ENCODE measurements around the gene GRB2. TPM values are rescaled to one million over a fixed set of nuclear protein-coding genes. Genes with fewer than 3 reads are reported as not detected.
"Not testable (repeated sequence)": the region's sequence is repeated elsewhere in the genome, so short reads cannot be mapped to it uniquely, and the experiment has no call there.

Gene GRB2
- total RNA-seq, 1 donor: 68.8 TPM

GRCh38 chr17:75350029-75350428, 55.4 kb downstream of the GRB2 start:
- no peak overlapping the region for H3K4me2 ChIP-seq (ENCODE audit: insufficient read depth, low read length)
- H3K27ac ChIP-seq (ENCODE audit: low read depth, low read length): no peak overlapping the region
- TF ChIP-seq CTCF (IDR thresholded peaks at IDR 0.05; ENCODE audit: extremely low read depth, low read depth, low read length): no peak
- peaks cover 85% of the 10 kb centered on the region for H3K79me2 ChIP-seq (ENCODE audit: insufficient read depth, low read length)
- DNase-seq (ENCODE audit: insufficient read length, low spot score, missing footprints): no peak
- no peak overlapping the region for H3K4me3 ChIP-seq (ENCODE audit: insufficient read depth, low read length)
- no peaks in the 10 kb centered on the region for H3K27me3 ChIP-seq (ENCODE audit: insufficient read depth, low read length)
- peaks cover 6% of the 10 kb centered on the region for H3K36me3 ChIP-seq (ENCODE audit: insufficient read depth, low read length)
- H2AFZ ChIP-seq (ENCODE audit: low read length): no peak overlapping the region
- H4K20me1 ChIP-seq (ENCODE audit: insufficient read depth, low read length): peaks cover 66% of the 10 kb centered on the region
- peaks cover 11% of the 10 kb centered on the region for H3K4me1 ChIP-seq (ENCODE audit: insufficient read depth, low read length)
- no peaks in the 10 kb centered on the region for H3K9me3 ChIP-seq (ENCODE audit: low read depth, low read length)

- Histone ChIP-seq H3K9me3 (ENCODE audit: low read depth, low read length) (no peaks in the 10 kb centered on the region), H3K4me1 (ENCODE audit: insufficient read depth, low read length) (peaks cover 11% of the 10 kb centered on the region), H3K4me2 (ENCODE audit: insufficient read depth, low read length) (no peak overlapping the region), H4K20me1 (ENCODE audit: insufficient read depth, low read length) (peaks cover 62% of the 10 kb centered on the region), H3K4me3 (ENCODE audit: insufficient read depth, low read length) (no peak overlapping the region), H3K36me3 (ENCODE audit: insufficient read depth, low read length) (peaks cover 6% of the 10 kb centered on the region), H3K27me3 (ENCODE audit: insufficient read depth, low read length) (no peaks in the 10 kb centered on the region), H3K27ac (ENCODE audit: low read depth, low read length) (no peak overlapping the region), H3K79me2 (ENCODE audit: insufficient read depth, low read length) (peaks cover 81% of the 10 kb centered on the region), H2AFZ (ENCODE audit: low read length) (no peak overlapping the region)
- DNase-seq (ENCODE audit: insufficient read length, low spot score, missing footprints): no peak
- TF ChIP-seq CTCF (IDR thresholded peaks at IDR 0.05; ENCODE audit: extremely low read depth, low read depth, low read length): no peak
Measured at GRCh38 chr17:75349589-75349988, 55.9 kb downstream of the GRB2 start.

- Histone ChIP-seq H3K4me1 (ENCODE audit: insufficient read depth, low read length) (peaks cover 11% of the 10 kb centered on the region), H2AFZ (ENCODE audit: low read length) (no peak overlapping the region), H3K4me3 (ENCODE audit: insufficient read depth, low read length) (no peak overlapping the region), H3K27ac (ENCODE audit: low read depth, low read length) (no peak overlapping the region), H3K4me2 (ENCODE audit: insufficient read depth, low read length) (no peak overlapping the region), H4K20me1 (ENCODE audit: insufficient read depth, low read length) (peaks cover 68% of the 10 kb centered on the region), H3K36me3 (ENCODE audit: insufficient read depth, low read length) (peaks cover 6% of the 10 kb centered on the region), H3K27me3 (ENCODE audit: insufficient read depth, low read length) (no peaks in the 10 kb centered on the region), H3K9me3 (ENCODE audit: low read depth, low read length) (no peaks in the 10 kb centered on the region), H3K79me2 (ENCODE audit: insufficient read depth, low read length) (peaks cover 84% of the 10 kb centered on the region)
- no peak for TF ChIP-seq CTCF (IDR thresholded peaks at IDR 0.05; ENCODE audit: extremely low read depth, low read depth, low read length)
- peak; percentile 50 for DNase-seq (ENCODE audit: insufficient read length, low spot score, missing footprints)
Measured at GRCh38 chr17:75348386-75349012, 57.0 kb downstream of the GRB2 start.

GRCh38 chr17:75346906-75347305, 58.6 kb downstream of the GRB2 start:
- H3K4me3 ChIP-seq (ENCODE audit: insufficient read depth, low read length): peak overlapping the region; percentile 4
- peak; percentile 76 for DNase-seq (ENCODE audit: insufficient read length, low spot score, missing footprints)
- peaks cover 70% of the 10 kb centered on the region for H4K20me1 ChIP-seq (ENCODE audit: insufficient read depth, low read length)
- peak overlapping the region; percentile 52 for H3K4me2 ChIP-seq (ENCODE audit: insufficient read depth, low read length)
- H3K4me1 ChIP-seq (ENCODE audit: insufficient read depth, low read length): peaks cover 11% of the 10 kb centered on the region
- no peak for TF ChIP-seq CTCF (IDR thresholded peaks at IDR 0.05; ENCODE audit: extremely low read depth, low read depth, low read length)
- H3K9me3 ChIP-seq (ENCODE audit: low read depth, low read length): no peaks in the 10 kb centered on the region
- H3K27me3 ChIP-seq (ENCODE audit: insufficient read depth, low read length): no peaks in the 10 kb centered on the region
- H3K79me2 ChIP-seq (ENCODE audit: insufficient read depth, low read length): peaks cover 87% of the 10 kb centered on the region
- H3K27ac ChIP-seq (ENCODE audit: low read depth, low read length): peak overlapping the region; percentile 8
- no peak overlapping the region for H2AFZ ChIP-seq (ENCODE audit: low read length)
- peaks cover 1% of the 10 kb centered on the region for H3K36me3 ChIP-seq (ENCODE audit: insufficient read depth, low read length)

GRCh38 chr17:75346368-75346767, 59.1 kb downstream of the GRB2 start:
- peaks cover 89% of the 10 kb centered on the region for H3K79me2 ChIP-seq (ENCODE audit: insufficient read depth, low read length)
- H3K4me2 ChIP-seq (ENCODE audit: insufficient read depth, low read length): not testable (repeated sequence)
- peaks cover 70% of the 10 kb centered on the region for H4K20me1 ChIP-seq (ENCODE audit: insufficient read depth, low read length)

More at GRCh38 chr17:75346368-75346767, 59.1 kb downstream of the GRB2 start:
- DNase-seq (ENCODE audit: insufficient read length, low spot score, missing footprints); H2AFZ ChIP-seq (ENCODE audit: low read length); H3K36me3 ChIP-seq (ENCODE audit: insufficient read depth, low read length); H3K27me3 ChIP-seq (ENCODE audit: insufficient read depth, low read length); H3K9me3 ChIP-seq (ENCODE audit: low read depth, low read length); H3K4me3 ChIP-seq (ENCODE audit: insufficient read depth, low read length); H3K27ac ChIP-seq (ENCODE audit: low read depth, low read length): not testable (repeated sequence)
- peaks cover 11% of the 10 kb centered on the region for H3K4me1 ChIP-seq (ENCODE audit: insufficient read depth, low read length)

All from osteoblast (primary cell).